Loucy (cell line): ENCODE results near the gene CELSR2.

Source experiments
- H2AFZ ChIP-seq: fragments of 200-600 bp; sonication (generic); 2 replicates; pipeline ENCODE4 v1.6.0; 2016; ENCODE audit warnings: antibody characterized with exemption, mild to moderate bottlenecking, low read length, moderate library complexity
- H3F3A ChIP-seq: fragments of 200-600 bp; 2 replicates; pipeline ENCODE4 v1.6.0; 2016; ENCODE audit warnings: antibody characterized with exemption, low read depth, mild to moderate bottlenecking
- H3K27me3 ChIP-seq: fragments of 200-600 bp; sonication (generic); 2 replicates; pipeline ENCODE4 v1.6.1; 2014; ENCODE audit warnings: low read length, mild to moderate bottlenecking; ENCODE audit not compliant: insufficient read depth, poor library complexity, severe bottlenecking
- H3K36me3 ChIP-seq: fragments of 200-600 bp; sonication (generic); 2 replicates; pipeline ENCODE4 v1.6.1; 2016; ENCODE audit warnings: low read length; ENCODE audit not compliant: insufficient read depth
- H3K4me1 ChIP-seq: fragments of 200-600 bp; sonication (generic); 2 replicates; pipeline ENCODE4 v1.5.1; 2014; ENCODE audit warnings: low read length, mild to moderate bottlenecking; ENCODE audit not compliant: insufficient read depth, poor library complexity, severe bottlenecking
- H3K4me2 ChIP-seq: fragments of 200-600 bp; sonication (generic); 2 replicates; pipeline ENCODE4 v1.6.0; 2014; ENCODE audit warnings: antibody characterized with exemption, low read length, low read depth, mild to moderate bottlenecking; ENCODE audit not compliant: poor library complexity, severe bottlenecking
- H3K4me3 ChIP-seq: fragments of 200-600 bp; sonication (generic); 2 replicates; pipeline ENCODE4 v1.5.1; 2014; ENCODE audit warnings: low read length, mild to moderate bottlenecking, mixed read lengths; ENCODE audit not compliant: poor library complexity, severe bottlenecking
- H3K79me2 ChIP-seq: fragments of 200-600 bp; sonication (generic); 2 replicates; pipeline ENCODE4 v1.6.1; 2014; ENCODE audit warnings: low read length; ENCODE audit not compliant: insufficient read depth
- H3K9ac ChIP-seq: fragments of 200-600 bp; sonication (generic); 2 replicates; pipeline ENCODE4 v1.6.0; 2014; ENCODE audit warnings: mild to moderate bottlenecking, low read depth, low read length, moderate library complexity; ENCODE audit not compliant: poor library complexity, severe bottlenecking
- H3K9me2 ChIP-seq: fragments of 200-600 bp; sonication (generic); replicated peaks from 2 replicates; pipeline ENCODE4 v1.6.1; 2016; ENCODE audit warnings: low read depth, low read length, mixed read lengths
- H3K9me3 ChIP-seq: fragments of 200-600 bp; sonication (generic); 2 replicates; pipeline ENCODE4 v1.6.1; 2014; ENCODE audit warnings: mild to moderate bottlenecking, antibody characterized with exemption, low read length, low read depth; ENCODE audit not compliant: insufficient read depth
- H4K20me1 ChIP-seq: fragments of 200-600 bp; sonication (generic); 2 replicates; pipeline ENCODE4 v1.6.0; 2014; ENCODE audit warnings: antibody characterized with exemption, low read length, mild to moderate bottlenecking; ENCODE audit not compliant: insufficient read depth, poor library complexity, severe bottlenecking
- CTCF ChIP-seq: fragments of 200-600 bp; sonication (generic); conservative IDR thresholded peaks from 2 replicates; pipeline ENCODE4 v1.5.1; 2014; ENCODE audit warnings: mild to moderate bottlenecking, antibody characterized with exemption, low read length
- EZH2phosphoT487 ChIP-seq: fragments of 200-600 bp; IDR thresholded peaks from 2 replicates; pipeline ENCODE4 v1.6.1; 2018; ENCODE audit warnings: antibody characterized with exemption, mild to moderate bottlenecking, moderate library complexity, borderline replicate concordance

The CELSR2 gene

DNA sequence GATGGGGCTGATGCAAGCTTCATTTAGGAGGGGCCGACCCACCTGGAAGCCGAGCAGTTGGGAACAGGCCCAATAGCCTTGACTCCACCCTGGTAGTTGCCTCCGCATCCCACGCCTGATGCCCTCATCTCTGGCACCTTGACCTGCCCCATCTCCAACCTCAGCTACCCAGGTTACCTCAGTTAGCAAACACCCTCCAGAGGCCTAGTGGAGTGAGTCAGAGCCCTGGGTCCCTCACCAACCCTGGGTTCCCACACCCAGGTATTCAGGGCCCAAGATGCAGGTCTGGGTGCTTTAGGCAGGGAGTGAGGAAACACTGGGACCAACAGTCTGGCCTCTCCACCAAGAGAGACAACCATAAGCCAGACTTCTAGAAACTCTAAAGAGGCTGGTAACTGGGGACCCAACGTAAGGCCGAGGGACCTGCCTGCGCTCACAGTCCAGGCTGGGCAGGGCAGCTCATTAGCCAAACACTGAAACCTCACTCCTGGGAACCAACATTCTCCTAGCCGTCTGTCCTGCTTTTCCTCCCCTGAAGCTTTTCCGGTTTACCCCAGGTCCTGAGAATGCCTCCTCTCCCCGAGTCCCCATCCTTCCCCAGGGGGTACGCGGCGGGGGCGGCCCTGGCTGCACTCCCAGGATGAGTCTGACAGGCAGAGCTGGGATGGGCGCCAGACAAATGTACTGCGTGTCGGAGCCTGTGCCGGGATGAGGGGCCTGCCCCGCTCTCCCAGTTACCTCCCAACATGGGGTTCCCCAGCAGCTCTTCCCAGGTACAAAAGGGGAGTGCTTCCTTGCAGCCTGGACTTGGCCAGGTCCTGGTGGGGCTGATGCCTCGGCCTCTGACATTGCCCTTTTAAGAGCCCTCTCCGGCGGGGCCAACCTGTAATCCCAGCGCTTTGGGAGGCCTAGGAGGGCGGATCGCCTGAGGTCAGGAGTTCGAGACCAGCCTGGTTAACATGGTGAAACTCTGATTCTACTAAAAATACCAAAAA, 8.9 kb upstream of the CELSR2 start:
- Histone ChIP-seq H2AFZ (no peak overlapping the region), H3K4me3 (no peak overlapping the region), H3F3A (no peaks in the 10 kb centered on the region), H4K20me1 (no peaks in the 10 kb centered on the region), H3K4me2 (no peak overlapping the region), H3K27me3 (no peaks in the 10 kb centered on the region), H3K9ac (no peak overlapping the region), H3K36me3 (peaks cover 37% of the 10 kb centered on the region; the same call in 1 of the 2 replicates), H3K9me3 (no peaks in the 10 kb centered on the region), H3K79me2 (no peaks in the 10 kb centered on the region), H3K9me2 (no peaks in the 10 kb centered on the region), H3K4me1 (no peaks in the 10 kb centered on the region)
- TF ChIP-seq EZH2phosphoT487, result no peak
- TF ChIP-seq CTCF, result no peak

GRCh38 chr1:109241344-109241743, 8.0 kb upstream of the CELSR2 start:
- Histone ChIP-seq H3K79me2 (no peaks in the 10 kb centered on the region), H3K4me2 (no peak overlapping the region), H2AFZ (no peak overlapping the region), H3K27me3 (no peaks in the 10 kb centered on the region), H3K9ac (no peak overlapping the region), H4K20me1 (no peaks in the 10 kb centered on the region), H3K4me1 (no peaks in the 10 kb centered on the region), H3K36me3 (peaks cover 28% of the 10 kb centered on the region; the same call in 1 of the 2 replicates), H3F3A (no peaks in the 10 kb centered on the region), H3K9me3 (no peaks in the 10 kb centered on the region), H3K9me2 (no peaks in the 10 kb centered on the region), H3K4me3 (no peak overlapping the region)
- TF ChIP-seq EZH2phosphoT487, result no peak
- no peak for TF ChIP-seq CTCF

GRCh38 chr1:109241841-109242345, 7.4 kb upstream of the CELSR2 start:
- Histone ChIP-seq H3K36me3 (peaks cover 22% of the 10 kb centered on the region; the same call in 1 of the 2 replicates), H2AFZ (no peak overlapping the region), H3K27me3 (no peaks in the 10 kb centered on the region), H3K4me3 (no peak overlapping the region), H3K9me2 (no peaks in the 10 kb centered on the region), H3K9me3 (no peaks in the 10 kb centered on the region), H4K20me1 (no peaks in the 10 kb centered on the region), H3F3A (no peaks in the 10 kb centered on the region), H3K9ac (no peak overlapping the region), H3K4me1 (no peaks in the 10 kb centered on the region), H3K79me2 (no peaks in the 10 kb centered on the region), H3K4me2 (no peak overlapping the region)
- no peak for TF ChIP-seq EZH2phosphoT487
- TF ChIP-seq CTCF, result no peak
